RPMI7951 (cell line): ENCODE data around the gene RLN2. TPM values are rescaled to one million over a fixed set of nuclear protein-coding genes. Genes with fewer than 3 reads are reported as not detected.
"Not testable (repeated sequence)": the region's sequence is repeated elsewhere in the genome, so short reads cannot be mapped to it uniquely, and the experiment has no call there.

ENCODE experiments used
- DNase-seq: peaks from one replicate; pipeline ENCODE4 v3.0.0-alpha.2; 2012; ENCODE audit warnings: low read depth
- total RNA-seq: library from RNA; depleted of rRNA; stranded (reverse); fragments of >200 nt; shearing (Covaris generic); gene quantifications from 2 replicates; pipeline ENCODE4 v1.2.3, GENCODE V29; 2014; rRNA removed

The RLN2 gene, protein sequence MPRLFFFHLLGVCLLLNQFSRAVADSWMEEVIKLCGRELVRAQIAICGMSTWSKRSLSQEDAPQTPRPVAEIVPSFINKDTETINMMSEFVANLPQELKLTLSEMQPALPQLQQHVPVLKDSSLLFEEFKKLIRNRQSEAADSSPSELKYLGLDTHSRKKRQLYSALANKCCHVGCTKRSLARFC
- 0.29 and 1.1 TPM in 2 replicates for total RNA-seq

DNA sequence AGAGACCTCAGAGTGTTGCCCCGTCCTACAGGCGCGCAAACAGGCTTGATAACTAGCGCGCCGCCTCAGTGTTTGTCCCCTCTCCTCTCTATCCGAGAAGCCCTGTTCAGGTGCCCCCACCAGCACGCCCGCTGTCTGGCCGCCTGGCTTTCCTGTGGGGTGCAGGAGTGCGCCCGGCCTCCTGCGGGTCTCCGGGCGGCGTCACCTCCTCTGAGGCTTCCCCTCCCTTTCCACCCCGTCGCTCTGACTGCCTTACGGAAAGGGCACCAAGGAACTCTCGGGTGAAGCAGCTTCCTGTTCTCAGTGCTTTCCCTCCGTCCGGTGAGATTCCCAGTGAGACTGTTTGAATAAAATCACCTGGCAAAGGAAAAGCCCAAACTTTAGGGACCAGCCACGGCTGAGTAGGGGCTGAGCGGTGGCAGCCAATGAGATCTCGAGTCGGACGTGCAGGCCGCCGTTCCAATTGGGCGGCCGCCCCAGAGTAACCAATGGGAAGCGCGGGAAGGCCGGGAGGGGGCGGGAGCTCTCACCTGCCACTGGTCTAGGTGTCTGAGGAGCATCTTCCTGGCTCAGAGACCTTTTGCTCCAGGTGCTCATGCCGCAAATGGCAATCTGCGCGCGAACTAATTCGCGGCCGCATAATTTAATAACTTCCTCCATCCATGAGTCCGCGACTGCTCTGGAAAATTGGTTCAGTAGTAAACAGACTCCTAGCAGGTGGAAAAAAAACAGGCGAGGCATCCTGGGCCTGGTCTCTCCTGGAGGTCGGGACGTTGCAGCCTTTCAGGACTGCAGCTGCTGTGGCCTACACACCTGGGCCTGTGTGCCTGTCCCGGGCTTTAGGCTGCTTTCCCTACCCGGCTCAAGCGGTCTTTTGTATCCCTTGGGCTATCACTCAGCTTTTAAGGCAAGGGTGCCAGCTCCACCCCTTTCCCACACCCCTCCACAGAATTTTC is at the start of gene RLN2:
RLN2 (minus strand) TSS at position 877 of the 956 bp plus-strand sequence; CDS start at position 741, 136 bp downstream.
- not testable (repeated sequence) for DNase-seq

DNA sequence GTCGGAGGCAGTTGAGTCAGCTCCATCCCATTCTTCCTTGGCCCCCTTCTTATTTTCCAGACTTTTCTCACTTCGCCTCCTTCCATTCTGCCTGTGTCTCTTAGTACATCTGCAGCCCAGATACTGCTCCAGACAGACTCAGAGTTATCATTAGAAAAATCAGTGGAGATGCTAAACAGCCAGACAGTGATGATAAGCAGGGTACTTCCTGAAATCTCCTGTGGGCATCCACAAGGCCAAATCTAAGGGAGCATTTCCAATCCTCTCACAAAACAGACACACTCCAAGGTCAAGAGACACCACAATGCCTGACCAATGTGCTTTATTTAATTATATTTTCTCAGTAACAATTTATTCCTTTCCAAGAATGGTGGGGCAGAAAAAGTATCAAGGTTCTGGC is 49.7 kb upstream of the RLN2 start:
- DNase-seq = no peak

DNA sequence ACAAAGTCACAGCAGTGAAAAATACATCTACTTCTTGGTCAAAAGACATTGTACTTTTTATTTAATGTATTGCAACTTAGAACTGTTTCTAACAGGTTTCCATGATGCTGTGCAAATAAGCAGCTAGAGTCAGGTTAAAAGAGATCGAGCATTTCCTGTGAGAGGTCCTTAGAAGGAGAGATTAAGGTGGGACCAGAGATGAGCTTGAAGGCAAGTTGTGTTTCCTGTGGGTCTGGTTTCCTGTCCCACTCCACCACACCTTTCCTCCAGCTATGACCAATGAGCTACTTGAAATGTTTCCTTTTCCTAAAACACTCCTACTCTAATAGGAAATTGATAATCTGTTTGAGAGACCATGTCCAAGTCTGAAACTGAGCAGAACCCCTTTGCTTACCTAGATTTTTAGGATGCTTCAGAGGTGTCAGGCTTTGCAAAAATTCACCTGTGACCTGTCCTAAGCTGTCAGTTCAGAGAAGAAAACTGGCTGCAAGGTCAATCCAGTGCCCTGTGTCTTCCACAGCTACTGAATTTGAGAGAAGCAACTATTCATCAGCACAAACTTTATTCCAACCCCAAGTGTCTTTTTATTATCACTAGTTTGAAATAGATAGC is 48.2 kb upstream of the RLN2 start:
- no peak for DNase-seq

DNA sequence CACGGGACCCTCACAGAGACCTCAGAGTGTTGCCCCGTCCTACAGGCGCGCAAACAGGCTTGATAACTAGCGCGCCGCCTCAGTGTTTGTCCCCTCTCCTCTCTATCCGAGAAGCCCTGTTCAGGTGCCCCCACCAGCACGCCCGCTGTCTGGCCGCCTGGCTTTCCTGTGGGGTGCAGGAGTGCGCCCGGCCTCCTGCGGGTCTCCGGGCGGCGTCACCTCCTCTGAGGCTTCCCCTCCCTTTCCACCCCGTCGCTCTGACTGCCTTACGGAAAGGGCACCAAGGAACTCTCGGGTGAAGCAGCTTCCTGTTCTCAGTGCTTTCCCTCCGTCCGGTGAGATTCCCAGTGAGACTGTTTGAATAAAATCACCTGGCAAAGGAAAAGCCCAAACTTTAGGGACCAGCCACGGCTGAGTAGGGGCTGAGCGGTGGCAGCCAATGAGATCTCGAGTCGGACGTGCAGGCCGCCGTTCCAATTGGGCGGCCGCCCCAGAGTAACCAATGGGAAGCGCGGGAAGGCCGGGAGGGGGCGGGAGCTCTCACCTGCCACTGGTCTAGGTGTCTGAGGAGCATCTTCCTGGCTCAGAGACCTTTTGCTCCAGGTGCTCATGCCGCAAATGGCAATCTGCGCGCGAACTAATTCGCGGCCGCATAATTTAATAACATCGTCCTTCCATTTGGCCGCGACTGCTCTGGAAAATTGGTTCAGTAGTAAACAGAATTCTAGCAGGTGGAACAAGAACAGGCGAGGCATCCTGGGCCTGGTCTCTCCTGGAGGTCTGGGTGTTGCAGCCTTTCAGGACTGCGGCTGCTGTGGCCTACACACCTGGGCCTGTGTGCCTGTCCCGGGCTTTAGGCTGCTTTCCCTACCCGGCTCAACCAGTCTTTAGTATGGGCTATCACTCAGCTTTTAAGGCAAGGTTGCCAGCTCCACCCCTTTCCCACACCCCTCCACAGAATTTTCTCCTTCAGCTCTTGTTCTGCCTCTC is 34.8 kb upstream of the RLN2 start, which contains the start of gene RLN1:
RLN1 (minus strand) TSS at position 885 of the 990 bp plus-strand sequence; CDS start at position 755, 130 bp downstream.
- not testable (repeated sequence) for DNase-seq

DNA sequence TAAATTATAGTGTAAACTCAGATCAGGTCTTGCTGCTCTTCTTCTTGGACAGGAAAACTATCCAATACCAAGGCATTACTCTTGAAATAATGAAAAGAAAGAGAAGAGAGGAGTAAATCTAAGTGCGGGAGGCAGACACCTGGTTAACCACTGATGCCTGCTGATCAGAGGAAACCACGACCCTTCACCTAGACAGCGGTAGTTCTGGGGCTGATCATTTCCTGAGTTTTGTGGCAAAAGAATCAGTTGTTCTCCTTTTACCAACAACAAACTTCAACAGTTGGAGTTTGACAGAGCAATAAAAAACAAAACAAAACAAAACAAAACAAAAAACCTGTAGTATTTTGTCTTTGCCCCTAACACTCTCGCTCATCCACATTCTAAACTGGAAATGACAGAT is 32.2 kb upstream of the RLN2 start:
- DNase-seq = no peak

DNA sequence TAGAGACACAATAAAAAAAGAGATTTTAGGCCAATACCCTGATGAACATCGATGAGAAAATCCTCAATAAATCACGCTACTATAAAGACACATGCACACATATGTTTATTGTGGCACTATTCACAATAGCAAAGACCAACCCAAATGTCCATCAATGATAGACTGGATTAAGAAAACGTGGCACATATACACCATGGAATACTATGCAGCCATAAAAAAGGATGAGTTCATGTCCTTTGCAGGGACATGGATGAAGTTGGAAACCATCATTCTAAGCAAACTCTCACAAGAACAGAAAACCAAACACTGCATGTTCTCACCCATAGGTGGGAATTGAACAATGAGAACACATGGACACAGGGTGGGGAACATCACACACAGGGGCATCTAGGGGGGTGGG is 26.8 kb upstream of the RLN2 start:
- DNase-seq = not testable (repeated sequence)

DNA sequence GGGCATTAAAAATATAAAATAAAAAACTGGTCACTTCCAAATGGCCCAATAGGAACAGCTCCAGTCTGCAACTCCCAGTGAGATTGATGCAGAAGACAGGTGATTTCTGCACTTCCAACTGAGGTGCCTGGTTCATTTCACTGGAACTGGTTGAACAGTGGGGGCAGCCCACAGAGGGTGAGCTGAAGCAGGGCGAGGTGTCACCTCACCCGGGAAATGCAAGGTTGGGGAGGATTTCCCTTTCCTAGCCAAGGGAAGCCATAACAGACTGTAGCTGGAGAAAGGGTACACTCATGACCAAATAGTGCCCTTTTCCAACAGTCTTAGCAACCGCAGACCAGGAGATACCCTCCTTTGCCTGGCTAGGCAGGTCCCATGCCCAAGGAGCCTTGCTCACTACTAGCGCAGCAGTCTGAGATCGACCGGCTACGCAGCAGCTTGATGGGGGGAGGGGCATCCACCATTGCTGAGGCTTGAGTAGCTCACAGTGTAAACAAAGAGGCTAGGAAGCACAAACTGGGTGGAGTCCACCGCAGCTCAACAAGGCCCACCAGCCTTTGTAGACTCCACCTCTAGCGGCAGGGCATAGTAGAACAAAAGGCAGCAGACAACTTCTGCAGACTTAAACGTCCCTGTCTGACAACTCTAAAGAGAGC is 22.5 kb upstream of the RLN2 start:
- DNase-seq = no peak

DNA sequence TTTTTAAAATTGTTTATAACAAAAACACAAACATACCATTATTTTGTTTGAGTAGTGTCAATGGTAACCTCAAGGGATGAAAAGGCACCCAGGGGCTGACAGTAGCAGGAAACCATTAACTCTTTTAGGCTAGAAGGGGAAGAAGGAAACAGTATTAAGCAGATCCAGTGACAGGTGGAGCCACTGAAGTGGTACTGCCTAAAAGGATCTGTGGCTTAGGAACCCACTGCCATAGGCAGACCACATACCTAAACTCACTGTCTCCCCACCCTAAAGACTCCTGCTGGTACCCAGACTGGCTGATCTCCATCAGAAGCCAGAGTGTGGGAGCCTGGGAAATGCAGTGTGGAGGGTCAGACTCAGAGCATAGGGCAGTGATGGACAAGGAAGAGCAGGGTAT is 21.7 kb upstream of the RLN2 start:
- no peak for DNase-seq

DNA sequence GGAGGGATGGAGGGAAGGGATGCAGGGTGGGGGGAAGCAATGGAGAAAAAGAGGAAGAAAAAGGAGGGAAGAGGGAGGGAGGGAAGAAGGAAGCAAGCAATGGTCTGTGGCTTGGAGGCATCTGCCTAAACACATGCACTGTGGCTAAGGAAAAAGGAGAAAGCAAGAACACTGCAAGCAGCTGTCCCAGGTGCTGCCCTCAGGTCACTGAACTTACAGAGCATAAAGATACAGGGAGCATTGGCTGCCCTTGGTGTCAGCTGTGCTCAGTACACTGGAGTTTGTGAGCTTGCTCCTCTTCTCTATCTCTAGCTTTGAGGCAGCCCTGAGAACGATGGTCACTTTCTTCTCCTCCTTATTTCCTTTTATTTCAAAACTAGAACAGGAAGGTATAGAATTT is 17.1 kb upstream of the RLN2 start:
- DNase-seq = not testable (repeated sequence)

DNA sequence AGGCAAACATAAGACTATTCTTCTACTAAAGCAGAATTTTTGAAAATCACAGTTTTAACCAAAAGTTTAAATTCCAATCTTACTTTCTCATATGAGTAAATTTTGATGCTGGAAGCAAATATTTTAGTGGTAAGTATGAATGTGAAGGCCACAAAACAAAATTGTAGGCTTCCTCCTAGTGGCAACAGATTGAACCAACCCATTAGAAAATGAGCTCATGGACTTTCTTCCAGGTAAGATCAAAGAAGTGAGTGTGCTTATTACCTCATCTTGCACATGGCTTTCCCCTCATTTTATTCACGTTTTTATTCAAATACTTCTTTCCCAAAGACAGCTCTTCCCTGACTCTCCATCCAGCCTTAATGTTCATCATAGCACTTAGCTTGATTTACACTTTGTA is 16.5 kb upstream of the RLN2 start:
- DNase-seq = no peak

DNA sequence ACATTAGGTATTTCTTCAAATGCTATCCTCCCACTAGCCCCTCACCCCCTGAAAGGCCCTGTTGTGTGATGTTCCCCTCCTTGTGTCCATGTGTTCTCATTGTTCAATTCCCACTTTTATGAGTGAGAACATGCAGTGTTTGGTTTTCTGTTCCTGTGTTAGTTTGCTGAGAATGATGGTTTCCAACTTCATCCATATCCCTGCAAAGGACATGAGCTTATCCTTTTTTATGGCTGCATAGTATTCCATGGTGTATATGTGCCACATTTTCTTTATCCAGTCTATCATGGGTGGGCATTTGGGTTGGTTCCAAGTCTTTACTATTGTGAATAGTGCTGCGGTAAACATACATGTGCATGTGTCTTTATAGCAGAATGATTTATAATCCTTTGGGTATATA is 11.9 kb upstream of the RLN2 start:
- DNase-seq = not testable (repeated sequence)

DNA sequence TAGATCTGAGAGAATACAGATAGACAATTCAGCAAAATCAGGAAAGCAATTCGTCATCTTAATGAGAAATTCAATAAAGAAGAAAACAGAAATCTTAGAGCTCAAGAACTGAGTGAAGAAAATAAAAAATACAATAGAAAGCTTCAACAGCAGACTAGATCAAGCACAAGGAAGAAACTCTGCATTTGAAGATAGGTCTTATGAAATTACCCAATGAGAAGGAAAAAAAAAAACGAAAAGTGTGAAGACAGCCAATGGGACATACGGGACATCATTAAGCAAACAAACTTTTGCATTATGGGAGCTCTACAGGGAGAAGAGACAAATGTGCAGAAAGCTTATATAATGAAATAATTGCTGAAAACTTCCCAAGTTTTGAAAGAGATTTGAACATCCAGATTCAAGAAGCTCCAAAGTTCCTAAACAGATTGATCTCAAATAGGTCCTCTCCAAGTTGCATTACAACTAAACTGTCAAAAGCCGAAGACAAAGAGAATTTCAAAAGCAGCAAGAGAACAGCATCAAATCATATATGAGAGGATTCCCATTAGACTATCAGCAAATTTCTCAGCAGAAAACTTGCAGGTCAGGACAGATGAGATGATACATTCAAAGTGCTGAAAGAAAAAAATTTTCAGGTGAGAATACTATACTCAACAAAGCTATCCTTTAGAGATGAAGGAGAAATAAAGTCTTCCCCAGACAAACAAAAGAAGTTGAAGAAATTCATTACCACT is 10.8 kb upstream of the RLN2 start:
- no peak for DNase-seq

DNA sequence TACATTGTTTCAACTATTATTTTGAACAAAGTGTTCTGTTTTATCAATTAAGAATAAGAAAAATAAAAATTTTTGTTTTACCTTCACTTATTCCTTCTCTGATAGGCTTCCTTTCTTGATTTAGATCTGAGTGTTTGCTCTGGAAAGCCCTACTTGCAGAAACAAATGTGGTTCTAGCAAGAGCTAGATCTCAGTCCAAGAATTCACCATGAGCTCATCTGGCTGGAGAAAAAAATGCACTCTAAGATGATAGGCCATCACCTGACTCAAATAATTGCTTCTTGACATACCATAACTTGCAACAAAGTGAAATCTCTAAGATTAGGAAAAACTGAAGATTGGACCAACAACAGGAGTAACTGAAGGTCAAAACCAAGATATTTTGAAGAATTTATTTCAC is 6.3 kb upstream of the RLN2 start:
- no peak for DNase-seq

DNA sequence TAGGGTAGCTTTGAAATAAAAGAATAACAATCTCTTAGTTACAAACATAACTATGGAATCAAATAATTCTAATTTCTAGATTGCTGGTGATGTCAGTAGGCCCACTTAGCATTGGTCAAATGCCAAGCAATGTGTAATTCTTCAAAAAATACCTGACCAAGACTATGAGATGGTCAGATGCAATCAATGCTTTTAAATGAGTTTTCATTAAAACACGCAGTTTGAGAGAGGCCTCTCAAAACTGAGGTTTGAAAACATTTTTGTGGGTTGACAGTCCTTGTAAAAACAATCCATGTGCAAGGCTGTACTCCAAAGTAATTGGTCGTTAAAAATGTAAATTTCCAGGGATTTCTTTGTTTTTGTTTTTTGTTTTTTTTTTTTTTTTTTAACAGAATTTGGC is 1.2 kb upstream of the RLN2 start:
- DNase-seq = no peak

DNA sequence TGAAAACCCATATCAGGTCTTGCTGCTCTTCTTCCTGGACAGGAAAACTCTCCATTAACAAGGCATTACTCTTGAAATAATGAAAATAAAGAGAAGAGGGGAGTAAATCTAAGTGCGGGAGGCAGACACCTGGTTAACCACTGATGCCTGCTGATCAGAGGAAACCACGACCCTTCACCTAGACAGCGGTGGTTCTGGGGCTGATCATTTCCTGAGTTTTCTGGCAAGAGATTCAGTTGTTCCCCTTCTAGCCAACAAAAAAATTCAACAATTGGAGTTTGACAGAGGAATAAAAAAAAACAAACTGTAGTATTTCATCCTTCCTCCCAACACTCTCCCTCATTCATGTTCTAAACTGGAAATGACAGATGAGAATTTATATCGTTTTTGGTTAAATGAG is 3.0 kb downstream of the RLN2 start:
- DNase-seq = no peak

DNA sequence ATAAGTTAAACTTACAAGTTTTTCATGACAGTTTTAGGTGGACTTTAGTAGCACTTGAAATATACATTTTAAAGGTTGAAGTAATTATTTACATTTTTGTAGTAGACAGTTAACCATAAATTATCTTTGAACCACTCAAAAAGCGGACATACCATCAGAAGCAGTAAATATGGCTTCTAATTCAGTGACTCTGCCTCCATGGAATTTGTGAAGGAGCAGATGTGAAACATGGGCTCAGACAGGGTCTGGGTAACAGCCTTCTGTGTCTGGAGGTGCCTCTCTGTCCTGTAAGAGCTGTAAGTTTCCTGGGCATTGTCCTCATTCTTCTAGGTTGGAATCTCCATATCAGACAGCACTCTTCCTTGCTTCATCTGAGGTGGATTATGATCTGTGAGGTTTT is 12.4 kb downstream of the RLN2 start:
- DNase-seq = no peak

DNA sequence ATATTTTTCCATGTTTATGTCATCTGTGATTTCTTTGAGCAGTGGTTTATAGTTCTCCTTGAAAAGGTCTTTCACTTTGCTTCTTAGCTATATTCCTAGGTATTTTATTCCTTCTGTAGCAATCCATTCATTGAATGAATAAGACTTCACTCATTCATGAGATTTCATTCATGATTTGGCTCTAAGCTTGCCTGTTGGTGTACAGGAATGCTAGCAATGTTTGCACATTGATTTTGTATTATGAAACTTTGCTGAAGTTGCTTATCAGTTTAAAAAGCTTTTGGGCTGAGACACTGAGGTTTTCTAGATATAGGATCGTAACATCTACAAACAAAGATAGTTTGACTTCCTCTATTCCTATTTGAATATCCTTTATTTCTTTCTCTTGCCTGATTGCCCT is 15.9 kb downstream of the RLN2 start:
- DNase-seq = no peak

DNA sequence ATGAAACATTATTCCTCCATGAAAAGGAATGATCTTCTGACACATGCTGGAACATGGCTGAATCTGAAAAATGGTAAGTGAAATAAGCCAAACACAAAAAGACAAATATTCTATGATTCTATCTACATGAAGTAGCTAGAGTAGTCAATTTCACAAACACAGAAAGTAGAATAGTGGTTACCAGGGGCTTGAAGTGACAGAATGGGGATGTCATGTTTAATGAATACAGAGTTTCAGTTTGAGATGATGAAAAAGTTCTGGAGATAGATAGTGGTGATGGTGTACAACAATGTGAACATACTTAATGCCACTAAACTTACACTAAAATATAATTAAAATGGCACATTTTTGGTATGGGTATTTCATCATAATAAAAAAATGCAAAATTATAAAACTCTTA is 18.3 kb downstream of the RLN2 start:
- no peak for DNase-seq

DNA sequence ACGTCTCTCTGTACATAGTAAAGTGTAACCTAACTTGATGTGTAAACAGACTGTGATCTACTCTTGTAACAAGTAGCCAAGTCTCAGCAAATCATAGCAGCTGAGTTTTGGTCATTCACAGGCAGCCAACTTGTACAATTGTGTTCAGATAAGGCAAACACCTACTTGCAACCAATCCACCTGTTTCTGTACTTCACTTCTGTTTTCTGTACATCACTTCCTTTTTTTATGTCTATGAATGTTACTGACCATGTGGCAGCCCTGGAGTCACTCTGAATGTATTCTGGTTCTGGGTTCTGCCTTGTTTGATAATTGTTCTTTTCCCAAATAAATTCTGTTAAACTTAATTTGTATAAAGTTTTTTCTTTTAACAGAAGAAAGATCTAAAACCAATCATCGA is 26.0 kb downstream of the RLN2 start:
- no peak for DNase-seq

DNA sequence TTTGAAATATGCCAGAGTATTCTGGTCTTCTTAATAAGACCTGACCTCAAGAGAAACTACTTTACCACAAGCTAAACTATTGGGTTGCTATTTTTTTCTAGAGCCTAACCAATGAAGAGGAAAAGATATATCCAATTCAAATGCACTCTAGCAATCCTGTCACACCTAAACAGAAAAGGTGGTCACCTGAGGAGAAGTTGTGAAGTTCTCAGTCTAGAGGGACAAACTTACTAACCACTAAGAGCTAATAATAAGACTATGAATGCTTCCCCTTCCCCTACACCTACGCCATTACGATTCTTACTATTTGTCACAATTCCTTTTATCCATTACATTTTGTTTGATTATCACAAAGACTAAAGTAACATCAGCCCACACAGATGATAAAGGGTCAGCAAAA is 29.7 kb downstream of the RLN2 start:
- DNase-seq = no peak
